Stimulated activated CD4-positive, alpha-beta T cell treated with anti-CD3 and anti-CD28 coated beads, Interleukin-1b, Interleukin-23, amount 100 ng/mL, for 24 hours (primary cell): ENCODE measurements around the gene EPN1.
"Not testable (repeated sequence)": the region's sequence is repeated elsewhere in the genome, so short reads cannot be mapped to it uniquely, and the experiment has no call there.

Experiments
- DNase-seq, 4 experiments: peaks; one replicate each; pipeline ENCODE4 v3.0.0-alpha.2; 2020; ENCODE audit warnings: low read depth in 4 of 4, low spot score in 1 of 4

Gene EPN1

GRCh38 chr19:55717879-55718711, 43.1 kb downstream of the EPN1 start:
- not testable (repeated sequence) for DNase-seq

- no peak for DNase-seq
Observed at GRCh38 chr19:55720214-55720746, 45.3 kb downstream of the EPN1 start.

DNA sequence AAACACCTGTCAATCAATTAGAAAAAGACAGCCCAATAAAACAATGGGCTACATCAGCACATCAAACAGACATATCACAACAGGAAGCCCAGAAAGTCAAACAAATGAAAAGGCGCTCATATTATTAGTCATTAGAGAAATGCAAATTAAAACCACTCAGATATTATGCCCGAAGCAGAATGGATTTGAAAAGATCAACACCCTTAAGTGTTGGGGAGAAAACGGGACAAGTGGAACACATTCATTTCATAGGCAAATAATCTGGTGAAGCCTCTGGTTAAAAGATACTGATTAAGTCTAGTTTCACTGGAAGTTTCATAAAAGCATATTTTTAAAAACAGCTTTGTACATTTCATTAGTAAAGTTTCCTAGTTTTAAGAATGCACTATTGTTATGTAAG, 45.8 kb downstream of the EPN1 start:
- DNase-seq: no peak

- no peak for DNase-seq
Observed at GRCh38 chr19:55723491-55723890, 48.5 kb downstream of the EPN1 start.

DNA sequence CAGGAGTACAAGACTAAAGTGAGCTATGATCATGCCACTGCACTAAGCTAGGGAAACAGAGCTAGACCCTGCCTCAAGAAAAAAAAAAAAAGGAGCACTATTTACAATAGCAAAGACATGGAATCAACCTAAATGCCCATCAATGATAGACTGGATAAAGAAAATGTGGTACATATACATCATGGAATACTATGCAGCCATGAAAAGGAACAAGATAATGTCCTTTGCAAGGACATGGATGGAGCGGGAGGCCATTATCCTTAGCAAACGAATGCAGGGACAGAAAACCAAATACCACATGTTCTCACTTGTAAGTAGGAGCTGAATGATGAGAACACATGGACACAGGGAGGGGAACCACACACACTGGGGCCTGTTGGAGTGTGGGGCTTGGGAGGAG, 55.4 kb downstream of the EPN1 start:
- not testable (repeated sequence) for DNase-seq

GRCh38 chr19:55738302-55738701, 63.3 kb downstream of the EPN1 start, which contains the start of gene NLRP9:
NLRP9 (minus strand) TSS chr19:55738402; CDS start chr19:55738374, 28 bp downstream.
- no peak for DNase-seq

- DNase-seq: no peak
Observed at GRCh38 chr19:55750715-55751114, 75.7 kb downstream of the EPN1 start.

- DNase-seq: no peak
Observed at GRCh38 chr19:55753401-55753800, 78.4 kb downstream of the EPN1 start.

DNA sequence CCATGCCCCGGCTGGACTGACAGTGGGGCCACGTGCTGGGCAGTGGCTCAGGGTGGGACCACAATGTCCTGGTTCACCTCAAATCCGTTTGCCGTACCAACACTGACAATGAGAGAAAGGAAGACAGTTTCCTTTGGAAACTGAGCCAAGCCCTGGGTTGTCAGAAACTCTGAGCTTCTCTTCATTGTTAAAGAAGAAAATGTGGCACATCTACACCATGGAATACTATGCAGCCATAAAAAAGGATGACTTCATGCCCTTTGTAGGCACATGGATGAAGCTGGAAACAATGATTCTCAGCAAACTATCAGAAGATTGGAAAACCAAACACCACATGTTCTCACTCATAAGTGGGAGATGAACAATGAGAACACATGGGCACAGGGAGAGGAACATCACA, 81.8 kb downstream of the EPN1 start:
- DNase-seq: not testable (repeated sequence)

DNA sequence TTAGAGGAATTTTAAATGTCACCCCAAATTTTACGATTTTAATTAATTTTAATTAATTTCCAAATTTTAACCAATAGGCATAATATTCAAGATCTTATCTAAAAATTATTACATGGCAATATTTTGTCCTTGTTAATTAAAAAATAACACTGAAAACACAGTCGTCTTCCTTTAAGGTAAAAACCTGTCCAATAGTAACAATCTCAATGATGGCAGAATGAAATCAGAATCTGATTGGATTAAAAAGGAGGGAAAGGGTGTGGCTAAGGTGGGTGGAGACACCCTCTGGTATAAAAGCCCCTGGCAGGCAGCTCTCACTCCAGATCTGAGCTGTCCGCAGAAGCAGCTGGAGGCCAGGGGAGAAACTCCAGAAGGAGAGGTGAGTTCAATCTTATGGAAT, 83.8 kb downstream of the EPN1 start, which contains the start of gene RFPL4A:
Gene RFPL4A, plus strand, starts transcription at position 301 of the 400 bp plus-strand sequence. CDS start 2,704 bp downstream, outside the sequence.
- DNase-seq: not testable (repeated sequence)
